GM10248 (cell line): ENCODE measurements around the gene RIC8B.

Experiments
- CTCF ChIA-PET: fragments of 300-600 bp; sonication (Branson Sonifier 250); formaldehyde crosslinking; extraction: SDS; loops from one replicate; lab custom pipeline; 2021; ENCODE audit warnings: antibody characterized with exemption; lab: Yijun Ruan, JAX
- POLR2A ChIA-PET: fragments of 350-650 bp; sonication (Branson Sonifier 250); formaldehyde crosslinking; extraction: SDS; loops from one replicate; lab custom pipeline; 2020; ENCODE audit warnings: antibody characterized with exemption; lab: Yijun Ruan, JAX
- DNase-seq: peaks from one replicate; pipeline ENCODE4 v3.0.0; 2012; ENCODE audit errors: extremely low spot score
- TF ChIP-seq, protein P1 (sequence below): IDR thresholded peaks from 2 replicates; pipeline ENCODE4 v1.5.1; 2012; ENCODE audit warnings: mild to moderate bottlenecking, low read depth; ENCODE audit errors: extremely low read depth, missing control alignments, control extremely low read depth

The RIC8B gene

DNA sequence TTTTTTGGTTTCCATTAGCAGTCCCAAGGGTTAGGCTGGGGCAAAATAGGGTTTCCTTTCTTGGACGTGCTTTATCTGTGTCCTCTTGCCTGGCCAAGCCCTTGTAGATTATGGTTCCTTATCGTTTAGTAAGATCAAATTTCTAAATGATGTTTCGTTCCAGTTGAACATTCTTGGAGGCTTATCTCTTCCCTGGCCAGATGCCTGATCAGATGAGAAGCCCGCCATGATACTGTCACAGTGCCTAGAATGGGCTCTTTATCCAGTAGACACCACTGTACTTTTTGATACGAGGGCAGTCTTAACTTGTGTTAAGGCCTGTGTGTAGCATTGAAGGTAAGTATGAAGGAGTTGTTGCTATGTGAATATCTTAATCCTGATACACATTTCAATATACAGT, 105.1 kb downstream of the RIC8B start:
- ChIA-PET CTCF (interaction anchor here (1.8 kb wide), 1 partner anchor 7 kb away, joined by 6 read pairs; no protein-coding TSS in a partner anchor), POLR2A (no interaction called here)
- TF ChIP-seq, protein P1, sequence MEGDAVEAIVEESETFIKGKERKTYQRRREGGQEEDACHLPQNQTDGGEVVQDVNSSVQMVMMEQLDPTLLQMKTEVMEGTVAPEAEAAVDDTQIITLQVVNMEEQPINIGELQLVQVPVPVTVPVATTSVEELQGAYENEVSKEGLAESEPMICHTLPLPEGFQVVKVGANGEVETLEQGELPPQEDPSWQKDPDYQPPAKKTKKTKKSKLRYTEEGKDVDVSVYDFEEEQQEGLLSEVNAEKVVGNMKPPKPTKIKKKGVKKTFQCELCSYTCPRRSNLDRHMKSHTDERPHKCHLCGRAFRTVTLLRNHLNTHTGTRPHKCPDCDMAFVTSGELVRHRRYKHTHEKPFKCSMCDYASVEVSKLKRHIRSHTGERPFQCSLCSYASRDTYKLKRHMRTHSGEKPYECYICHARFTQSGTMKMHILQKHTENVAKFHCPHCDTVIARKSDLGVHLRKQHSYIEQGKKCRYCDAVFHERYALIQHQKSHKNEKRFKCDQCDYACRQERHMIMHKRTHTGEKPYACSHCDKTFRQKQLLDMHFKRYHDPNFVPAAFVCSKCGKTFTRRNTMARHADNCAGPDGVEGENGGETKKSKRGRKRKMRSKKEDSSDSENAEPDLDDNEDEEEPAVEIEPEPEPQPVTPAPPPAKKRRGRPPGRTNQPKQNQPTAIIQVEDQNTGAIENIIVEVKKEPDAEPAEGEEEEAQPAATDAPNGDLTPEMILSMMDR, result no peak
- DNase-seq, result no peak

DNA sequence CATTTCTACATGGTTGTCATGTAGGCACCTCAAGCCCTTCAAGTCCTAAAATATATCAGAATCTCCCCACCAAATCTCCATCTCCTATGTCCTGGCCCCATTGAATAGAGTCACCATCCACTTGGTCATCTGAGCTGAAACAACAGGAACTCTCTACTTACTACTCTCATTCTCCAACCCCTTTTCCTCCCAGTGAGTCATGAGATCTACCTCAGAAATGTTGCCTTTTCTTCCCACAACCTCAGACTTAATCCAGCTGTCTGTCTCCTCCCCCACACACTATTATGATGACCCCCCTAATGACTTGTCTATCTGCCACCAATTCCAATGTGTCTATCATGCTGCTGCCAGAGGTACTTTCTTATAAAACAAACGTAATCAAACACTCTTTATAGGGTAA, 108.9 kb downstream of the RIC8B start:
- DNase-seq, result no peak
- TF ChIP-seq, protein P1, result no peak
- CTCF ChIA-PET, result interaction anchor here (0.6 to 3.4 kb wide), 7 partner anchors 8 to 526 kb away, joined by 3 to 11 read pairs (median 4); partner anchors contain the start of gene POLR3B
- POLR2A ChIA-PET, result no interaction called here

DNA sequence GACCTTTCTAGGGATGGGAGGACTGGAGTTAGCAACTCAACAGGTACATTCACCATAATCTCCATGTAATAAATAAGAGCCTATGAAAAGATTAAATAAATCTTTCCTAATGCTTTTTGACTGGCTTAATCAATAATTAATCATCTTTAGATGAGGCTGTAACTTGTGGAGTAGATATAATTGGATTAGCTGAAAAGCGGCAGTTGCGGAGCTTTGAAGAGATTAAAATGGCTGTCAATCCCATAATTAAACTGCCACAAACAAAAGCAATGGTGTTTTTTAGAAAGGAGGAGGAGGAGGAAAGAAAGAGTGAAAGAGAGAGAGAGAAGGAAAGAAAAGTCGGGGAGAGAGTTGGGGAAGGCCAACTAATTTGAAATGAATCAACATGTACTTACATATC, 110.5 kb downstream of the RIC8B start:
- DNase-seq, result no peak
- POLR2A ChIA-PET, result no interaction called here
- TF ChIP-seq, protein P1, result no peak
- CTCF ChIA-PET, result interaction anchor here (1.5 to 2.2 kb wide), 2 partner anchors 10 to 11 kb away, joined by 6 to 11 read pairs; no protein-coding TSS in a partner anchor

DNA sequence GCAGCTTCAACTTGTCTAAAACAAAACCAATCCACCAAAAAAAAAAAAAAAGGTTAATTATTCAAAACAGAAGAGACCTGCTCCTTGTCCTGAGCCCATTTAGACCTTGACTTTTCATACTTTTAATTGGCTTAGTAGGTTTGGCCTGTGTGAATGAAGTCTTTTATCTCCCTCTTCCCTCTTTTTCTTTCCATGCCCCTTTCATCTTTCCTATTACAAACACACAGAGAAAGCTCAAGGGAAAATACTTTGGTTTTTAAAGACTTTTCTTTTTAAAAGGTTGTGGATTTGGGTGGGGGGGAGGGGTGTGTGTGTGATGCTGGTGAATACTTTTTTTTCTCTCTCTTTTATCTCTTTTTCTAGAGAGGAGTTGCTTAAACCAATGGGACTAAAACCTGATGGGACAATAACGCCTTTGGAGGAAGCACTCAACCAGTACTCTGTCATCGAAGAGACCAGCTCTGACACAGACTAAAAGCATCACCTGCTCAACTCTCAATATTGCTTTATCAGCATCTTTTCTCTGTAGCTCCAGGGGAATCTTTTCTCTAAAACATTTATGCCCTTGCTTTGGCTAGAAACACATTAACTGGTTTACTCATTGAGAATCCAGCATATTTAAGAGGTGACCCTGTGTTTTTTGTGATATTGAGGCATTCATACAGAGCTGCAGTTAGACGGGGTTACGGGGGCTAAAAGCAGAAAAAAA, 111.2 kb downstream of the RIC8B start:
- TF ChIP-seq, protein P1, result no peak
- POLR2A ChIA-PET, result no interaction called here
- no peak for DNase-seq
- CTCF ChIA-PET, result interaction anchor here (1.0 to 1.4 kb wide), 3 partner anchors 8 to 19 kb away, joined by 3 to 5 read pairs (median 4); no protein-coding TSS in a partner anchor

DNA sequence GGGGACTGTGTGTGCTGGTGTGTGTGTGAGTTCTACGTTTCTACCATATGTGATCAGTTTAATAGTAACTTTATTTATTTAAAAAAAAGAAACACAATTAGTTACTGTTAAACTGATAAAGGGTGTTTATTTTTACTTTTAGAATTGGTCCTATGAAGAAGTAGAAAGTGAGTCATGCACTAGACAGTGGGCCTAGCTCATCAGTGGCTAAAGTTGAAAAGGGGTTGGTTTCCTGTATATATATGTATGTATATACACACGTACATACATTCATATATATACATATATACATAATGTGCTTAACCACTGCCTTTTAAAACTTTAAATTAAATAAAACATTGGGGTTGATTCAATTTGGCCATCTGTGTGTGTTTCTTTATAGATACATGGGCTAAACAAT, 112.5 kb downstream of the RIC8B start:
- TF ChIP-seq, protein P1, result no peak
- ChIA-PET CTCF (interaction anchor here (1.0 to 1.4 kb wide), 3 partner anchors 8 to 17 kb away, joined by 3 to 5 read pairs (median 4); no protein-coding TSS in a partner anchor), POLR2A (no interaction called here)
- no peak for DNase-seq

DNA sequence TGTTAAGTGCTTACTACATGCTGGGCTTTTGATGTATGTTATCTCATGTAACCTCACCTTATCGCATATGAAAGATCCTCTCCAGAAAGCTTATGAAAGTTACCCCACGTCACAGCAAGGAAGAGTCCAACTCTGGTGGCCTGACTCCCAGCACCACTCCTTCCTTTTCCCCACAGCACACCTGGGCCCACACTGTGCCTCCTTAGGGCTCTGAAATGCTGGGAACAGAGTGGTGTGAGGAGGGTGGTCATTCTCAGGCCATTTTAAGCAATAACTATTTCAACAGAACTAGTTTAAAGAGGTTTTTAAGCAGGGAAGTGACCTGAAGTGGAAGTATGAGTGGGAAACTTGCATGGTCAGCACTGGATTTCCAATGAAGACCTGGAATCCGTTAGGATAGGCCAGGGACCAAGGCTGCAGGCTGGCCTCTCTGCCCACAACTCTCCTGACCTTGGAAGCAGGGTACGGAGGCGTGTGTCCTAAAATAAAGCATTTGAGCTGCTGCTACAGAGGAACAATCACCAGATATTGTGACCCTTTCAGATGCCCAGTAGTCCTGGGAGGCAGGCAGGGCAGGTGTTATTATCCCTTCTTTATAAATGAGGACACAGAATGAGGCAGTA, 114.0 kb downstream of the RIC8B start:
- TF ChIP-seq, protein P1, result no peak
- DNase-seq, result no peak
- ChIA-PET POLR2A (no interaction called here), CTCF (interaction anchor here (1.0 kb wide), 1 partner anchor 11 kb away, joined by 4 read pairs; no protein-coding TSS in a partner anchor)
